ENCODE data around the gene NR2C2. TPM values are rescaled to one million over a fixed set of nuclear protein-coding genes. Genes with fewer than 3 reads are reported as not detected.
A peak's percentile ranks its signal among the peaks of the same experiment; 100 is the strongest.

Gene NR2C2
- total and polyA plus RNA-seq, 5 donors from 2014 or later, result 9.3 to 61.5 (median 12.4) TPM

- Histone ChIP-seq H3K4me1 (ENCODE audit: control insufficient read depth, insufficient read depth, low read length, poor library complexity, severe bottlenecking) (peaks cover 13% of the 10 kb centered on the region), H3K4me3 (ENCODE audit: low read depth, low read length) (no peak overlapping the region), H3K27ac (ENCODE audit: insufficient read depth, low read length, poor library complexity, severe bottlenecking) (no peak overlapping the region), H3K9me3 (ENCODE audit: control insufficient read depth in 2 of 2, low read length in 2 of 2) (no peaks in the 10 kb centered on the region), H3K27me3 (ENCODE audit: control insufficient read depth, insufficient read depth, low read length) (no peaks in the 10 kb centered on the region), H3K36me3 (ENCODE audit: control insufficient read depth, insufficient read depth, low read length) (peaks cover 28% of the 10 kb centered on the region)
- Mint-ChIP-seq H3K9me3 (no peaks in the 10 kb centered on the region), H3K36me3 (peaks cover 11% of the 10 kb centered on the region), H3K27me3 (no peaks in the 10 kb centered on the region), H3K4me3 (no peak overlapping the region), H3K27ac (no peak overlapping the region), H3K4me1 (peaks cover 19 to 34% (median 31%) of the 10 kb centered on the region in 4 donors)
- ATAC-seq (ENCODE audit: low read depth in 2 of 2) (no peak), DNase-seq (no peak)
Measured at GRCh38 chr3:14941871-14942270, 5.5 kb upstream of the NR2C2 start.

- Mint-ChIP-seq H3K27me3 (peaks cover under 1% of the 10 kb centered on the region), H3K36me3 (peaks cover 11% of the 10 kb centered on the region), H3K27ac (no peak overlapping the region), H3K4me1 (peaks cover 21 to 36% (median 31%) of the 10 kb centered on the region in 4 donors), H3K9me3 (no peaks in the 10 kb centered on the region), H3K4me3 (peak overlapping the region in 2 of 4 donors; percentile 23 to 66)
- DNase-seq, result no peak
- no peak overlapping the region for H3K4me3 ChIP-seq (ENCODE audit: low read depth, low read length)
- H3K36me3 ChIP-seq (ENCODE audit: control insufficient read depth, insufficient read depth, low read length), result peaks cover 28% of the 10 kb centered on the region
- H3K4me1 ChIP-seq (ENCODE audit: control insufficient read depth, insufficient read depth, low read length, poor library complexity, severe bottlenecking), result peaks cover 13% of the 10 kb centered on the region
- H3K9me3 ChIP-seq (ENCODE audit: control insufficient read depth in 2 of 2, low read length in 2 of 2), result no peaks in the 10 kb centered on the region
- no peak overlapping the region for H3K27ac ChIP-seq (ENCODE audit: insufficient read depth, low read length, poor library complexity, severe bottlenecking)
- ATAC-seq (ENCODE audit: low read depth in 2 of 2), result no peak
- no peaks in the 10 kb centered on the region for H3K27me3 ChIP-seq (ENCODE audit: control insufficient read depth, insufficient read depth, low read length)
Measured at GRCh38 chr3:14943042-14943441, 4.3 kb upstream of the NR2C2 start.

GRCh38 chr3:14946236-14946635 lies 1.1 kb upstream of the NR2C2 start:
- Mint-ChIP-seq H3K27ac (peak overlapping the region; percentile 83 to 97 (median 95)), H3K9me3 (no peaks in the 10 kb centered on the region), H3K4me3 (peak overlapping the region; percentile 91 to 96 (median 93)), H3K4me1 (peaks cover 26 to 62% (median 49%) of the 10 kb centered on the region in 4 donors), H3K36me3 (peaks cover 14% of the 10 kb centered on the region), H3K27me3 (peaks cover 4% of the 10 kb centered on the region)
- Histone ChIP-seq H3K4me3 (ENCODE audit: low read depth, low read length) (peak overlapping the region; percentile 89), H3K27me3 (ENCODE audit: control insufficient read depth, insufficient read depth, low read length) (no peaks in the 10 kb centered on the region), H3K36me3 (ENCODE audit: control insufficient read depth, insufficient read depth, low read length) (peaks cover 25% of the 10 kb centered on the region), H3K4me1 (ENCODE audit: control insufficient read depth, insufficient read depth, low read length, poor library complexity, severe bottlenecking) (peaks cover 31% of the 10 kb centered on the region), H3K27ac (ENCODE audit: insufficient read depth, low read length, poor library complexity, severe bottlenecking) (peak overlapping the region; percentile 97), H3K9me3 (ENCODE audit: control insufficient read depth in 2 of 2, low read length in 2 of 2) (no peaks in the 10 kb centered on the region)
- no peak for DNase-seq
- ATAC-seq (ENCODE audit: low read depth in 2 of 2), result no peak

- peak overlapping the region; percentile 91 to 96 (median 93) for H3K4me3 Mint-ChIP-seq
- no peak for DNase-seq
- H3K4me1 Mint-ChIP-seq, result peaks cover 26 to 61% (median 47%) of the 10 kb centered on the region in 4 donors
- Histone ChIP-seq H3K27me3 (ENCODE audit: control insufficient read depth, insufficient read depth, low read length) (no peaks in the 10 kb centered on the region), H3K36me3 (ENCODE audit: control insufficient read depth, insufficient read depth, low read length) (peaks cover 25% of the 10 kb centered on the region), H3K27ac (ENCODE audit: insufficient read depth, low read length, poor library complexity, severe bottlenecking) (peak overlapping the region; percentile 97), H3K4me1 (ENCODE audit: control insufficient read depth, insufficient read depth, low read length, poor library complexity, severe bottlenecking) (peaks cover 31% of the 10 kb centered on the region), H3K4me3 (ENCODE audit: low read depth, low read length) (peak overlapping the region; percentile 89), H3K9me3 (ENCODE audit: control insufficient read depth in 2 of 2, low read length in 2 of 2) (no peaks in the 10 kb centered on the region)
- H3K27ac Mint-ChIP-seq, result peak overlapping the region; percentile 92 to 97 (median 95)
- H3K27me3 Mint-ChIP-seq, result peaks cover 4% of the 10 kb centered on the region
- peaks cover 14% of the 10 kb centered on the region for H3K36me3 Mint-ChIP-seq
- ATAC-seq (ENCODE audit: low read depth in 2 of 2), result no peak
- H3K9me3 Mint-ChIP-seq, result no peaks in the 10 kb centered on the region
Measured at GRCh38 chr3:14946739-14947099, 664 bp upstream of the NR2C2 start.

- peaks cover 21% of the 10 kb centered on the region for H3K36me3 ChIP-seq (ENCODE audit: control insufficient read depth, insufficient read depth, low read length)
- peak; percentile 95 to 97 (median 96) for DNase-seq
- Mint-ChIP-seq H3K27ac (peak overlapping the region; percentile 100), H3K27me3 (peaks cover 4% of the 10 kb centered on the region), H3K36me3 (peaks cover 19% of the 10 kb centered on the region), H3K9me3 (no peaks in the 10 kb centered on the region), H3K4me3 (peak overlapping the region; percentile 91 to 100 (median 99)), H3K4me1 (peaks cover 31 to 72% (median 47%) of the 10 kb centered on the region in 4 donors)
- H3K27me3 ChIP-seq (ENCODE audit: control insufficient read depth, insufficient read depth, low read length), result no peaks in the 10 kb centered on the region
- ATAC-seq (ENCODE audit: low read depth in 2 of 2), result peak; percentile 91 to 93
- H3K4me1 ChIP-seq (ENCODE audit: control insufficient read depth, insufficient read depth, low read length, poor library complexity, severe bottlenecking), result peaks cover 34% of the 10 kb centered on the region
- peak overlapping the region; percentile 66 for H3K4me3 ChIP-seq (ENCODE audit: low read depth, low read length)
- peak overlapping the region; percentile 97 for H3K27ac ChIP-seq (ENCODE audit: insufficient read depth, low read length, poor library complexity, severe bottlenecking)
- H3K9me3 ChIP-seq (ENCODE audit: control insufficient read depth in 2 of 2, low read length in 2 of 2), result no peaks in the 10 kb centered on the region
Measured at GRCh38 chr3:14947886-14948608, 664 bp downstream of the NR2C2 start.

GRCh38 chr3:14948609-14949038 lies 1.2 kb downstream of the NR2C2 start:
- H3K9me3 ChIP-seq (ENCODE audit: control insufficient read depth in 2 of 2, low read length in 2 of 2), result no peaks in the 10 kb centered on the region
- Mint-ChIP-seq H3K27ac (peak overlapping the region; percentile 48 to 100 (median 100)), H3K9me3 (no peaks in the 10 kb centered on the region), H3K27me3 (peaks cover 4% of the 10 kb centered on the region), H3K4me1 (peaks cover 30 to 71% (median 44%) of the 10 kb centered on the region in 4 donors), H3K4me3 (peak overlapping the region; percentile 91 to 100 (median 99)), H3K36me3 (peaks cover 19% of the 10 kb centered on the region)
- H3K27ac ChIP-seq (ENCODE audit: insufficient read depth, low read length, poor library complexity, severe bottlenecking), result peak overlapping the region; percentile 97
- H3K36me3 ChIP-seq (ENCODE audit: control insufficient read depth, insufficient read depth, low read length), result peaks cover 16% of the 10 kb centered on the region
- no peak for ATAC-seq (ENCODE audit: low read depth in 2 of 2)
- peaks cover 34% of the 10 kb centered on the region for H3K4me1 ChIP-seq (ENCODE audit: control insufficient read depth, insufficient read depth, low read length, poor library complexity, severe bottlenecking)
- H3K27me3 ChIP-seq (ENCODE audit: control insufficient read depth, insufficient read depth, low read length), result no peaks in the 10 kb centered on the region
- DNase-seq, result no peak
- peak overlapping the region; percentile 89 for H3K4me3 ChIP-seq (ENCODE audit: low read depth, low read length)

GRCh38 chr3:14949126-14949525 lies 1.7 kb downstream of the NR2C2 start:
- peak overlapping the region; percentile 18 for H3K27ac ChIP-seq (ENCODE audit: insufficient read depth, low read length, poor library complexity, severe bottlenecking)

More at GRCh38 chr3:14949126-14949525, 1.7 kb downstream of the NR2C2 start:
- peak overlapping the region; percentile 56 to 100 (median 100) for H3K27ac Mint-ChIP-seq
- H3K27me3 Mint-ChIP-seq, result peaks cover 4% of the 10 kb centered on the region
- H3K4me3 Mint-ChIP-seq, result peak overlapping the region; percentile 91 to 100 (median 99)
- peaks cover 25 to 69% (median 41%) of the 10 kb centered on the region in 4 donors for H3K4me1 Mint-ChIP-seq
- Histone ChIP-seq H3K27me3 (ENCODE audit: control insufficient read depth, insufficient read depth, low read length) (no peaks in the 10 kb centered on the region), H3K4me1 (ENCODE audit: control insufficient read depth, insufficient read depth, low read length, poor library complexity, severe bottlenecking) (peaks cover 34% of the 10 kb centered on the region), H3K36me3 (ENCODE audit: control insufficient read depth, insufficient read depth, low read length) (peaks cover 11% of the 10 kb centered on the region), H3K9me3 (ENCODE audit: control insufficient read depth in 2 of 2, low read length in 2 of 2) (no peaks in the 10 kb centered on the region), H3K4me3 (ENCODE audit: low read depth, low read length) (peak overlapping the region; percentile 89)
- no peak for ATAC-seq (ENCODE audit: low read depth in 2 of 2)
- H3K9me3 Mint-ChIP-seq, result no peaks in the 10 kb centered on the region
- DNase-seq, result no peak
- H3K36me3 Mint-ChIP-seq, result peaks cover 15% of the 10 kb centered on the region

Measured in CD4-positive, CD25-positive, alpha-beta regulatory T cell (primary cell).